OCI-LY7 (cell line): ENCODE data around the gene RAB11FIP5. TPM values are rescaled to one million over a fixed set of nuclear protein-coding genes. Genes with fewer than 3 reads are reported as not detected.

Experiments
- BruUV-seq: library from RNA; stranded (reverse); fragments of 400-500 nt; replicated peaks from 2 replicates; lab custom pipeline; 2021; lab: Mats Ljungman, UMichigan
- CTCF ChIA-PET: fragments of 300-600 bp; sonication (Branson Sonifier 250); formaldehyde crosslinking; loops from one replicate; lab custom pipeline; 2022; ENCODE audit warnings: antibody characterized with exemption; ENCODE audit not compliant: unreplicated experiment; lab: Charles Lee
- POLR2A ChIA-PET: fragments of 300-600 bp; sonication (Branson Sonifier 250); formaldehyde crosslinking; loops from one replicate; lab custom pipeline; 2022; ENCODE audit warnings: antibody characterized with exemption; lab: Charles Lee
- DNase-seq: peaks from one replicate; pipeline ENCODE4 v3.0.0-alpha.2; 2015; ENCODE audit warnings: low spot score
- H2AFZ ChIP-seq: fragments of 200-600 bp; sonication (generic), shearing (Covaris generic); 2 replicates; pipeline ENCODE4 v1.6.1; 2014; ENCODE audit warnings: mild to moderate bottlenecking, antibody characterized with exemption, low read length, moderate library complexity
- H3K27ac ChIP-seq: fragments of 200-600 bp; sonication (generic); 2 replicates; pipeline ENCODE4 v1.5.1; 2014; ENCODE audit warnings: mixed run types, low read depth, mild to moderate bottlenecking, moderate library complexity, low read length, inconsistent platforms; ENCODE audit not compliant: poor library complexity, severe bottlenecking
- H3K36me3 ChIP-seq: fragments of 200-600 bp; sonication (generic); 2 replicates; pipeline ENCODE4 v1.6.1; 2014; ENCODE audit warnings: mild to moderate bottlenecking, antibody characterized with exemption, low read length, moderate library complexity, mixed read lengths; ENCODE audit not compliant: insufficient read depth
- H3K4me1 ChIP-seq: fragments of 200-600 bp; sonication (generic); 2 replicates; pipeline ENCODE4 v1.5.1; 2014; ENCODE audit warnings: mild to moderate bottlenecking, low read length; ENCODE audit not compliant: insufficient read depth, poor library complexity, severe bottlenecking
- H3K4me2 ChIP-seq: fragments of 200-600 bp; sonication (generic); 2 replicates; pipeline ENCODE4 v1.6.1; 2014; ENCODE audit warnings: mild to moderate bottlenecking, low read length
- H3K4me3 ChIP-seq: fragments of 200-600 bp; sonication (generic); 2 replicates; pipeline ENCODE4 v1.5.1; 2014; ENCODE audit warnings: mild to moderate bottlenecking, low read depth, low read length; ENCODE audit not compliant: poor library complexity, severe bottlenecking
- H3K79me2 ChIP-seq: fragments of 200-600 bp; sonication (generic); 2 replicates; pipeline ENCODE4 v1.6.1; 2016; ENCODE audit warnings: low read depth, mild to moderate bottlenecking, low read length, moderate library complexity, mixed read lengths; ENCODE audit not compliant: insufficient read depth
- H3K9me2 ChIP-seq: fragments of 200-600 bp; sonication (generic); 2 replicates; pipeline ENCODE4 v1.6.1; 2016; ENCODE audit warnings: mild to moderate bottlenecking, low read length, mixed read lengths; ENCODE audit not compliant: insufficient read depth
- H3K9me3 ChIP-seq: fragments of 200-600 bp; sonication (generic); 2 replicates; pipeline ENCODE4 v1.6.1; 2014; ENCODE audit warnings: mild to moderate bottlenecking, mixed run types, low read length, mixed read lengths
- H4K20me1 ChIP-seq: fragments of 200-600 bp; sonication (generic); 2 replicates; pipeline ENCODE4 v1.6.1; 2014; ENCODE audit warnings: mild to moderate bottlenecking, antibody characterized with exemption, low read length, moderate library complexity, mixed read lengths; ENCODE audit not compliant: insufficient read depth
- CTCF ChIP-seq: fragments of 200-600 bp; sonication (generic); conservative IDR thresholded peaks from 2 replicates; pipeline ENCODE4 v1.5.1; 2014; ENCODE audit warnings: mild to moderate bottlenecking, antibody characterized with exemption, low read length, moderate library complexity, mixed read lengths
- EZH2phosphoT487 ChIP-seq: fragments of 200-600 bp; sonication (generic); IDR thresholded peaks from 2 replicates; pipeline ENCODE4 v1.6.1; 2018; ENCODE audit warnings: low read depth, borderline replicate concordance, mild to moderate bottlenecking, mixed run types, antibody characterized with exemption, low read length, moderate library complexity, mixed read lengths
- intact Hi-C: fragments of 100-400 bp; cut with micrococcal nuclease; formaldehyde crosslinking; loops from one replicate; pipeline ENCODE4 v1.10.0; 2022; ENCODE audit not compliant: unreplicated experiment
- total RNA-seq, 2 experiments: library from RNA; depleted of rRNA in 1 of 2; stranded (reverse); fragments of >200 nt in 1 of 2; shearing (Covaris generic) in 1 of 2; gene quantifications; 2 replicates each; pipeline ENCODE4 v1.2.3, GENCODE V29; 2014 to 2022

The RAB11FIP5 gene
- total RNA-seq, 2 experiments from 2014 or later, result 0.13 TPM; not detected in 1

GRCh38 chr2:73134471-73134870 lies 21.7 kb upstream of the RAB11FIP5 start:
- Histone ChIP-seq H2AFZ (no peak overlapping the region), H3K36me3 (no peaks in the 10 kb centered on the region), H3K27ac (no peak overlapping the region), H3K4me3 (no peak overlapping the region), H3K9me2 (no peaks in the 10 kb centered on the region), H3K4me2 (no peak overlapping the region), H4K20me1 (no peaks in the 10 kb centered on the region), H3K79me2 (no peaks in the 10 kb centered on the region), H3K4me1 (no peaks in the 10 kb centered on the region), H3K9me3 (no peaks in the 10 kb centered on the region)
- intact Hi-C loops, result no loop called here
- POLR2A ChIA-PET, result no interaction called here
- TF ChIP-seq EZH2phosphoT487 (no peak), CTCF (no peak)
- no peak for DNase-seq
- no TSS peak for BruUV-seq
- CTCF ChIA-PET, result no interaction called here

GRCh38 chr2:73133566-73134197 lies 20.9 kb upstream of the RAB11FIP5 start:
- ChIA-PET POLR2A (no interaction called here), CTCF (no interaction called here)
- Histone ChIP-seq H3K4me1 (no peaks in the 10 kb centered on the region), H3K79me2 (no peaks in the 10 kb centered on the region), H3K27ac (no peak overlapping the region), H3K4me3 (no peak overlapping the region), H4K20me1 (no peaks in the 10 kb centered on the region), H3K4me2 (no peak overlapping the region), H3K9me3 (no peaks in the 10 kb centered on the region), H2AFZ (no peak overlapping the region), H3K9me2 (no peaks in the 10 kb centered on the region), H3K36me3 (no peaks in the 10 kb centered on the region)
- intact Hi-C loops, result no loop called here
- TF ChIP-seq EZH2phosphoT487 (no peak), CTCF (no peak)
- no peak for DNase-seq
- BruUV-seq, result no TSS peak

- POLR2A ChIA-PET, result interaction anchor here (0.7 to 1.1 kb wide), 2 partner anchors 15 to 43 kb away, joined by 3 read pairs; no protein-coding TSS in a partner anchor
- intact Hi-C loops, result no loop called here
- CTCF ChIA-PET, result no interaction called here
- DNase-seq, result no peak
- no peak overlapping the region for H3K4me3 ChIP-seq
- no peaks in the 10 kb centered on the region for H3K36me3 ChIP-seq
- H3K9me2 ChIP-seq, result no peaks in the 10 kb centered on the region
- H3K4me2 ChIP-seq, result no peak overlapping the region
- no peaks in the 10 kb centered on the region for H4K20me1 ChIP-seq
- H3K79me2 ChIP-seq, result no peaks in the 10 kb centered on the region
- no TSS peak for BruUV-seq
- no peak overlapping the region for H2AFZ ChIP-seq
- TF ChIP-seq CTCF (no peak), EZH2phosphoT487 (no peak)
- no peaks in the 10 kb centered on the region for H3K4me1 ChIP-seq
- no peaks in the 10 kb centered on the region for H3K9me3 ChIP-seq
- no peak overlapping the region for H3K27ac ChIP-seq
Observed at GRCh38 chr2:73131807-73132206, 19.1 kb upstream of the RAB11FIP5 start.
